Cardiac fibroblast (primary cell): ENCODE measurements around the gene CDH7.

Source experiments
- DNase-seq, 2 donors: peaks; one replicate each; pipeline versions ENCODE4 v3.0.0 to v3.0.0-alpha.2; 2010; ENCODE audit warnings: low read depth in 2 of 2
- H3K4me3 ChIP-seq, 2 donors: replicated peaks in 1 of 2; 1 replicate in 1 of 2; 2 replicates in 1 of 2; pipeline ENCODE4 v1.5.1; 2011; ENCODE audit warnings: low read depth in 2 of 2, low read length in 2 of 2, mild to moderate bottlenecking in 2 of 2, moderate library complexity in 1 of 2
- CTCF ChIP-seq: IDR thresholded peaks from one replicate; pipeline ENCODE4 v1.5.1; 2011; ENCODE audit warnings: low read depth, mild to moderate bottlenecking, low read length, inconsistent platforms

The CDH7 gene

GRCh38 chr18:65735155-65735554 is 15.7 kb upstream of the CDH7 start:
- no peak for DNase-seq
- no peak for TF ChIP-seq CTCF
- H3K4me3 ChIP-seq = no peak overlapping the region

- no peak for DNase-seq
- no peak for TF ChIP-seq CTCF
- no peak overlapping the region for H3K4me3 ChIP-seq
These were observed 13.3 kb upstream of the CDH7 start for GRCh38 chr18:65737471-65737955.

- TF ChIP-seq CTCF = no peak
- no peak overlapping the region for H3K4me3 ChIP-seq
- no peak for DNase-seq
These were observed 3.9 kb upstream of the CDH7 start for GRCh38 chr18:65746936-65747335.

GRCh38 chr18:65748321-65748720 is 2.5 kb upstream of the CDH7 start:
- no peak for TF ChIP-seq CTCF
- no peak overlapping the region for H3K4me3 ChIP-seq
- DNase-seq = no peak

GRCh38 chr18:65749841-65750240 is 971 bp upstream of the CDH7 start:
- DNase-seq = no peak
- H3K4me3 ChIP-seq = no peak overlapping the region
- TF ChIP-seq CTCF = no peak

- H3K4me3 ChIP-seq = no peak overlapping the region
- DNase-seq = no peak
These were observed 608 bp downstream of the CDH7 start for GRCh38 chr18:65751155-65752085.

More at GRCh38 chr18:65751155-65752085, 608 bp downstream of the CDH7 start:
- TF ChIP-seq CTCF = no peak
